PC-3 (cell line): Measurements from ENCODE around the gene TMEM125. TPM values are rescaled to one million over a fixed set of nuclear protein-coding genes. Genes with fewer than 3 reads are reported as not detected.

Source experiments
- ATAC-seq: fragments of 200-7000 bp; cut with Tn5 transposase; 2 replicates; pipeline ENCODE4 v1.9.1; 2020; ENCODE audit warnings: mild to moderate bottlenecking, moderate library complexity
- BruUV-seq: library from RNA; stranded (reverse); fragments of 400-500 nt; replicated peaks from 2 replicates; lab custom pipeline; 2021; lab: Mats Ljungman, UMichigan
- CTCF ChIA-PET: fragments of 300-600 bp; sonication (Branson Sonifier 250); formaldehyde crosslinking; loops from one replicate; lab custom pipeline; 2022; ENCODE audit warnings: antibody characterized with exemption; lab: Charles Lee
- POLR2A ChIA-PET: fragments of 300-600 bp; sonication (Branson Sonifier 250); formaldehyde crosslinking; loops from one replicate; lab custom pipeline; 2022; ENCODE audit warnings: antibody characterized with exemption; ENCODE audit not compliant: unreplicated experiment; lab: Charles Lee
- DNase-seq: peaks from one replicate; pipeline ENCODE4 v3.0.0-alpha.2; 2015
- H2AFZ ChIP-seq: fragments of 300-600 bp; sonication (generic); 2 replicates; pipeline ENCODE4 v1.6.0; 2016; ENCODE audit warnings: antibody characterized with exemption, low read length
- H3F3A ChIP-seq: fragments of 300-600 bp; sonication (generic); one replicate; pipeline ENCODE4 v1.6.0; 2017; ENCODE audit warnings: antibody characterized with exemption, low read length, control low read depth, mild to moderate bottlenecking; ENCODE audit not compliant: unreplicated experiment
- H3K27ac ChIP-seq: fragments of 300-600 bp; sonication (generic); 2 replicates; pipeline ENCODE4 v1.5.1; 2016; ENCODE audit warnings: mild to moderate bottlenecking, low read length
- H3K27me3 ChIP-seq: fragments of 300-600 bp; sonication (generic); 2 replicates; pipeline ENCODE4 v1.6.1; 2016; ENCODE audit warnings: low read length, mixed read lengths
- H3K36me3 ChIP-seq: fragments of 300-600 bp; sonication (generic); 2 replicates; pipeline ENCODE4 v1.6.1; 2016; ENCODE audit warnings: low read depth, mixed run types, low read length, mixed read lengths
- H3K4me1 ChIP-seq: fragments of 300-600 bp; sonication (generic); 2 replicates; pipeline ENCODE4 v1.5.1; 2016; ENCODE audit warnings: low read length; ENCODE audit not compliant: insufficient read depth
- H3K4me2 ChIP-seq: fragments of 300-600 bp; sonication (generic); 2 replicates; pipeline ENCODE4 v1.6.0; 2016; ENCODE audit warnings: low read length
- H3K4me3 ChIP-seq: fragments of 300-600 bp; sonication (generic); 2 replicates; pipeline ENCODE4 v1.5.1; 2016; ENCODE audit warnings: mild to moderate bottlenecking, low read length, mixed read lengths
- H3K79me2 ChIP-seq: fragments of 300-600 bp; sonication (generic); 2 replicates; pipeline ENCODE4 v1.6.1; 2017; ENCODE audit warnings: low read length, mixed read lengths
- H3K9ac ChIP-seq: fragments of 300-600 bp; sonication (generic); 2 replicates; pipeline ENCODE4 v1.6.0; 2016; ENCODE audit warnings: mild to moderate bottlenecking, low read length
- H3K9me2 ChIP-seq: fragments of 300-600 bp; sonication (generic); replicated peaks from 2 replicates; pipeline ENCODE4 v1.6.1; 2016; ENCODE audit warnings: mixed run types, low read length, mixed read lengths
- H3K9me3 ChIP-seq: fragments of 300-600 bp; sonication (generic); 2 replicates; pipeline ENCODE4 v1.6.1; 2016; ENCODE audit warnings: low read length, mixed read lengths
- H4K20me1 ChIP-seq: fragments of 300-600 bp; sonication (generic); 2 replicates; pipeline ENCODE4 v1.6.1; 2016; ENCODE audit warnings: low read length, mixed read lengths
- EZH2 ChIP-seq: fragments of 300-600 bp; sonication (generic); IDR thresholded peaks from one replicate; pipeline ENCODE4 v1.6.1; 2017; ENCODE audit warnings: antibody characterized with exemption, mild to moderate bottlenecking, low read length; ENCODE audit not compliant: unreplicated experiment
- EZH2phosphoT487 ChIP-seq: fragments of 300-600 bp; sonication (generic); IDR thresholded peaks from 2 replicates; pipeline ENCODE4 v1.6.1; 2018; ENCODE audit warnings: mild to moderate bottlenecking, antibody characterized with exemption, low read length, borderline replicate concordance
- intact Hi-C: fragments of 100-400 bp; cut with micrococcal nuclease; formaldehyde crosslinking; loops from 2 replicates; pipeline ENCODE4 v1.9.0; 2023
- total RNA-seq: library from RNA; depleted of rRNA; stranded (reverse); fragments of >200 nt; gene quantifications from 2 replicates; pipeline ENCODE4 v1.2.3, GENCODE V29; 2014
- TF ChIP-seq, protein P1 (sequence below): fragments of 300-600 bp; sonication (generic); conservative IDR thresholded peaks from 2 replicates; pipeline ENCODE4 v1.5.1; 2017; ENCODE audit warnings: antibody characterized with exemption, low read depth, mild to moderate bottlenecking, low read length

Gene TMEM125
- total RNA-seq, 1 experiment from 2014 or later: 9.8 TPM

DNA sequence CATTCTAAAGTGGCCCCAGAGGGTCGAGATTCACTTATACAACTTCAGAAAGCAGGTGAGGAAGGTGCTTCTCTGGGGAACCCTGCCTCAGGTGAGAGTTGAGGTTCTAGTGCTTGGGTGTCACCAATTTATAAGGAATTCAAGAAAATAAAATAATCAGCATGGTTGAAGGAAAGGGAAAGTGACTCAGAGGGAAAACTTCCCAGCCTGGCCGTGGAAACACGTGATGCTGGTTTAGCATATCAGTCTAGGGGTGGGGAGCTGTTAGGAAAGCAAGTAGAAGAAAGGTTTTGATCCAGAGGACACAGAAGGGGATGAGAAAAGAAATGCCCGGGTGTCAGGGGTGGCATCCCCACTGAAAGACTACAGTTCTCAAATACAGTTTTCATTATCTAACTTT, 37.7 kb upstream of the TMEM125 start:
- intact Hi-C loops: no loop called here
- Histone ChIP-seq H3K27me3 (no peaks in the 10 kb centered on the region), H3K4me3 (no peak overlapping the region), H3K4me1 (peaks cover 24% of the 10 kb centered on the region), H3F3A (no peaks in the 10 kb centered on the region), H3K27ac (no peak overlapping the region), H2AFZ (peak overlapping the region; percentile 66), H3K4me2 (peak overlapping the region; percentile 55), H3K9me2 (no peaks in the 10 kb centered on the region), H3K36me3 (no peaks in the 10 kb centered on the region), H3K9me3 (no peaks in the 10 kb centered on the region), H3K9ac (no peak overlapping the region), H3K79me2 (no peaks in the 10 kb centered on the region), H4K20me1 (no peaks in the 10 kb centered on the region)
- POLR2A ChIA-PET: interaction anchor here (0.6 kb wide), 1 partner anchor 418 kb away, joined by 3 read pairs; the partner anchor contains the start of gene KDM4A
- no TSS peak for BruUV-seq
- DNase-seq: peak; percentile 58
- CTCF ChIA-PET: no interaction called here
- TF ChIP-seq EZH2phosphoT487 (no peak), EZH2 (no peak)
- TF ChIP-seq, protein P1, sequence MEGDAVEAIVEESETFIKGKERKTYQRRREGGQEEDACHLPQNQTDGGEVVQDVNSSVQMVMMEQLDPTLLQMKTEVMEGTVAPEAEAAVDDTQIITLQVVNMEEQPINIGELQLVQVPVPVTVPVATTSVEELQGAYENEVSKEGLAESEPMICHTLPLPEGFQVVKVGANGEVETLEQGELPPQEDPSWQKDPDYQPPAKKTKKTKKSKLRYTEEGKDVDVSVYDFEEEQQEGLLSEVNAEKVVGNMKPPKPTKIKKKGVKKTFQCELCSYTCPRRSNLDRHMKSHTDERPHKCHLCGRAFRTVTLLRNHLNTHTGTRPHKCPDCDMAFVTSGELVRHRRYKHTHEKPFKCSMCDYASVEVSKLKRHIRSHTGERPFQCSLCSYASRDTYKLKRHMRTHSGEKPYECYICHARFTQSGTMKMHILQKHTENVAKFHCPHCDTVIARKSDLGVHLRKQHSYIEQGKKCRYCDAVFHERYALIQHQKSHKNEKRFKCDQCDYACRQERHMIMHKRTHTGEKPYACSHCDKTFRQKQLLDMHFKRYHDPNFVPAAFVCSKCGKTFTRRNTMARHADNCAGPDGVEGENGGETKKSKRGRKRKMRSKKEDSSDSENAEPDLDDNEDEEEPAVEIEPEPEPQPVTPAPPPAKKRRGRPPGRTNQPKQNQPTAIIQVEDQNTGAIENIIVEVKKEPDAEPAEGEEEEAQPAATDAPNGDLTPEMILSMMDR: no peak
- peak; percentile 44; the same call in 1 of the 2 replicates for ATAC-seq

- Histone ChIP-seq H3K4me1 (peaks cover 24% of the 10 kb centered on the region), H3K36me3 (no peaks in the 10 kb centered on the region), H3K79me2 (no peaks in the 10 kb centered on the region), H3K9me2 (no peaks in the 10 kb centered on the region), H3K27ac (no peak overlapping the region), H4K20me1 (no peaks in the 10 kb centered on the region), H3F3A (no peaks in the 10 kb centered on the region), H3K4me3 (no peak overlapping the region), H3K4me2 (peak overlapping the region; percentile 55), H3K9ac (no peak overlapping the region), H2AFZ (peak overlapping the region; percentile 66; the same call in 1 of the 2 replicates), H3K27me3 (no peaks in the 10 kb centered on the region), H3K9me3 (no peaks in the 10 kb centered on the region)
- TSS peak; percentile 60 for BruUV-seq
- ChIA-PET CTCF (no interaction called here), POLR2A (interaction anchor here (0.6 kb wide), 1 partner anchor 418 kb away, joined by 3 read pairs; the partner anchor contains the start of gene KDM4A)
- ATAC-seq: no peak
- DNase-seq: no peak
- intact Hi-C loops: no loop called here
- TF ChIP-seq EZH2 (no peak), EZH2phosphoT487 (no peak)
- TF ChIP-seq, protein P1: no peak
Measured at GRCh38 chr1:43232482-43232881, 37.3 kb upstream of the TMEM125 start.

- Histone ChIP-seq H3K9me2 (no peaks in the 10 kb centered on the region), H3F3A (no peaks in the 10 kb centered on the region), H3K27me3 (no peaks in the 10 kb centered on the region), H3K9me3 (no peaks in the 10 kb centered on the region), H3K27ac (no peak overlapping the region), H3K4me3 (no peak overlapping the region), H2AFZ (no peak overlapping the region), H3K4me1 (peaks cover 24% of the 10 kb centered on the region), H3K36me3 (no peaks in the 10 kb centered on the region), H4K20me1 (no peaks in the 10 kb centered on the region), H3K9ac (no peak overlapping the region), H3K79me2 (no peaks in the 10 kb centered on the region), H3K4me2 (no peak overlapping the region)
- no peak for TF ChIP-seq EZH2phosphoT487
- TF ChIP-seq, protein P1: no peak
- TF ChIP-seq EZH2: no peak
- POLR2A ChIA-PET: interaction anchor here (0.6 kb wide), 1 partner anchor 10 kb away, joined by 5 read pairs; no protein-coding TSS in a partner anchor
- BruUV-seq: no TSS peak
- no peak for ATAC-seq
- no peak for DNase-seq
- CTCF ChIA-PET: no interaction called here
- intact Hi-C loops: no loop called here
Measured at GRCh38 chr1:43233631-43234030, 36.2 kb upstream of the TMEM125 start.
